GM21737 (cell line): ENCODE results near the gene VSTM2L.

ENCODE experiments used
- ATAC-seq: cut with Tn5 transposase; IDR thresholded peaks from one replicate; pipeline ENCODE4 v1.9.1; 2021; ENCODE audit warnings: mild to moderate bottlenecking, moderate library complexity; ENCODE audit not compliant: unreplicated experiment

Gene VSTM2L

GRCh38 chr20:37899105-37900045 is 3.6 kb upstream of the VSTM2L start:
- ATAC-seq, result no peak

- ATAC-seq, result no peak
These were observed 1.7 kb upstream of the VSTM2L start for GRCh38 chr20:37901240-37901639.

- no peak for ATAC-seq
These were observed 1.0 kb upstream of the VSTM2L start for GRCh38 chr20:37901654-37902503.

- no peak for ATAC-seq
These were observed 535 bp downstream of the VSTM2L start for GRCh38 chr20:37903317-37904007.

- no peak for ATAC-seq
These were observed 1.2 kb downstream of the VSTM2L start for GRCh38 chr20:37904008-37904642.

- no peak for ATAC-seq
These were observed 2.0 kb downstream of the VSTM2L start for GRCh38 chr20:37904845-37905373.

- no peak for ATAC-seq
These were observed 3.0 kb downstream of the VSTM2L start for GRCh38 chr20:37905671-37906613.

- no peak for ATAC-seq
These were observed 4.4 kb downstream of the VSTM2L start for GRCh38 chr20:37907330-37907676.

- ATAC-seq, result no peak
These were observed 4.9 kb downstream of the VSTM2L start for GRCh38 chr20:37907677-37908401.

- no peak for ATAC-seq
These were observed 8.3 kb downstream of the VSTM2L start for GRCh38 chr20:37911261-37911660.

GRCh38 chr20:37911838-37912281 is 8.9 kb downstream of the VSTM2L start:
- ATAC-seq, result no peak

- no peak for ATAC-seq
These were observed 9.9 kb downstream of the VSTM2L start for GRCh38 chr20:37912874-37913273.

- ATAC-seq, result no peak
These were observed 10.8 kb downstream of the VSTM2L start for GRCh38 chr20:37913567-37914366.

GRCh38 chr20:37914367-37914671 is 11.4 kb downstream of the VSTM2L start:
- no peak for ATAC-seq

- ATAC-seq, result no peak
These were observed 11.9 kb downstream of the VSTM2L start for GRCh38 chr20:37914672-37915433.

GRCh38 chr20:37915434-37915787 is 12.5 kb downstream of the VSTM2L start:
- ATAC-seq, result no peak

- ATAC-seq, result no peak
These were observed 13.1 kb downstream of the VSTM2L start for GRCh38 chr20:37915800-37916570.
